HG02840 (cell line): Measurements from ENCODE around the gene FBXW4.

Experiments used
- ATAC-seq: cut with Tn5 transposase; IDR thresholded peaks from one replicate; pipeline ENCODE4 v1.9.1; 2021; ENCODE audit warnings: mild to moderate bottlenecking, moderate library complexity, moderate number of reproducible peaks; ENCODE audit not compliant: unreplicated experiment, low FRiP score

Gene FBXW4

GRCh38 chr10:101694674-101695403 is at the start of gene FBXW4:
FBXW4 (minus strand) TSS chr10:101695170; CDS start chr10:101695105, 65 bp downstream.
- peak; percentile 55 for ATAC-seq

- ATAC-seq, result no peak
These were observed 49.3 kb upstream of the FBXW4 start for GRCh38 chr10:101744267-101744666.

- ATAC-seq, result no peak
These were observed 47.0 kb upstream of the FBXW4 start for GRCh38 chr10:101741938-101742337.

GRCh38 chr10:101736666-101737065 is 41.7 kb upstream of the FBXW4 start:
- no peak for ATAC-seq

GRCh38 chr10:101732096-101732495 is 37.1 kb upstream of the FBXW4 start:
- ATAC-seq, result no peak

- ATAC-seq, result no peak
These were observed 31.1 kb upstream of the FBXW4 start for GRCh38 chr10:101726115-101726387.

- no peak for ATAC-seq
These were observed 30.5 kb upstream of the FBXW4 start for GRCh38 chr10:101725296-101726114.

- no peak for ATAC-seq
These were observed 29.5 kb upstream of the FBXW4 start for GRCh38 chr10:101724446-101724845.

- ATAC-seq, result no peak
These were observed 28.2 kb upstream of the FBXW4 start for GRCh38 chr10:101723176-101723575.

- no peak for ATAC-seq
These were observed 26.8 kb upstream of the FBXW4 start for GRCh38 chr10:101721806-101722205.

GRCh38 chr10:101720606-101721230 is 25.7 kb upstream of the FBXW4 start:
- ATAC-seq, result no peak

GRCh38 chr10:101718690-101719275 is 23.8 kb upstream of the FBXW4 start:
- ATAC-seq, result no peak

GRCh38 chr10:101716891-101717659 is 22.1 kb upstream of the FBXW4 start:
- ATAC-seq, result no peak

- ATAC-seq, result no peak
These were observed 18.0 kb upstream of the FBXW4 start for GRCh38 chr10:101712997-101713396.

- ATAC-seq, result no peak
These were observed 15.8 kb upstream of the FBXW4 start for GRCh38 chr10:101710793-101711192.

- no peak for ATAC-seq
These were observed 15.2 kb upstream of the FBXW4 start for GRCh38 chr10:101710059-101710695.

- ATAC-seq, result no peak
These were observed 14.5 kb upstream of the FBXW4 start for GRCh38 chr10:101709359-101710058.

GRCh38 chr10:101708870-101709269 is 13.9 kb upstream of the FBXW4 start:
- no peak for ATAC-seq

GRCh38 chr10:101708073-101708472 is 13.1 kb upstream of the FBXW4 start:
- ATAC-seq, result no peak
